ENCODE data around the gene FARS2. TPM values are rescaled to one million over a fixed set of nuclear protein-coding genes. Genes with fewer than 3 reads are reported as not detected.
A peak's percentile ranks its signal among the peaks of the same experiment; 100 is the strongest.

Gene FARS2
- total RNA-seq, 1 experiment from 2014 or later, result 15.0 TPM

DNA sequence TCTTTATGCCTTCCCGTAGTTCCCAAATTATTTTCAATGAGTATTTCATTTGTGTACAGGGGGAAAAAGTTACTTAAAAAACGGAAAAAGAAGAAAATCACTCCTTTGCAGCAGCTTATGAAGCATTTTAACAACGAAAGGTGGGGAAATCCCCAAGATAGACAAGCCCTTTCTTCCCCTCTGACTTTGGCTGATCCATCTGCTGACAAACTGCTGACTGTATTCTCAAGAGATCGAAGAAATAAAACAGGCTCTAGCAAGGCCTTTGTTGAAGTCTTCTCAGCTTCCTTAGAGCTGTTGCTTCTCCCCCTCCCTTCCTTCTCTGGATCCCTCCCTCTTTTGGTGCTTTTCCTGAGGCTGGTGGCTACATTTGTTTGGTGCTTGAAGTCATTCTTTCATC lies 420.2 kb downstream of the FARS2 start:
- peaks cover 5% of the 10 kb centered on the region for H3K9me3 Mint-ChIP-seq
- ATAC-seq, result no peak
- H3K4me1 Mint-ChIP-seq, result peaks cover 23% of the 10 kb centered on the region
- H3K36me3 Mint-ChIP-seq, result peaks cover 6% of the 10 kb centered on the region; the same call in 1 of the 2 replicates
- POLR2A ChIA-PET, result no interaction called here
- peak overlapping the region; percentile 20 for H3K27ac Mint-ChIP-seq
- no peak overlapping the region for H3K4me3 Mint-ChIP-seq
- TF ChIP-seq, protein P1, sequence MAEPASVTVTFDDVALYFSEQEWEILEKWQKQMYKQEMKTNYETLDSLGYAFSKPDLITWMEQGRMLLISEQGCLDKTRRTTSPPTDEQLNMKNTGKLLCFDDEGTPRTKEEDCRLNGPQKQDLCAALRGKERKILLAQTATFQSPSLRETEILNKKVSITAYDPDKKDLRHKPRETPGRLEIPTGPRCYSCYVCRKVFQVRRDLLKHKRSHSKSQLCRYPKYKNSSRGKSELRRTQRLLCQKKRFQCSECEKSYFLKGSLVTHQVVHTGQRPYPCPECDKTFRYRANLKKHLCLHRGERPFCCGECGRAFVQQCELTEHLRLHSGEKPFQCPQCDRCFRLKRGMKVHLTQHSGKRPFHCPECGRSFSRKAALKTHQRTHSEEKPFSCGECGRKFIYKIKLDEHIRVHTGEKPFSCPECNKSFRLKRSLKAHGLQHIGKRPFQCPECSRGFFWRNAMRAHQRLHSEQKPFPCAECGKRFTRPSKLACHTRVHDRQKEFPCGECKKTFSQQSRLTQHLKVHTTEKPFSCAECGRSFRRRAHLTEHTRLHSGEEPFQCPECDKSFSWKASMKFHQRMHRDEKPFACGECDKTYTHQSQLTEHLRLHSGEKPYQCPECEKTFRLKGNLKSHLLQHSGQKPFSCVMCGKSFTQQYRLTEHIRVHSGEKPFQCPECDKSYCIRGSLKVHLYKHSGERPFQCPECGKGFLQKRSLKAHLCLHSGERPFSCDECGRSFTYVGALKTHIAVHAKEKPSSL (CRISPR knock-in tag; conservative IDR thresholded peaks at IDR 0.05), result no peak
- TF ChIP-seq ZBTB21 (CRISPR knock-in tag; IDR thresholded peaks at IDR 0.05; ENCODE audit: borderline replicate concordance), result no peak
- no peak for TF ChIP-seq ESRRA (CRISPR knock-in tag; IDR thresholded peaks at IDR 0.05; ENCODE audit: borderline replicate concordance)
- TF ChIP-seq HMGA2 (CRISPR knock-in tag; IDR thresholded peaks at IDR 0.05), result no peak
- no peak for TF ChIP-seq ELF4 (CRISPR knock-in tag; IDR thresholded peaks at IDR 0.05; ENCODE audit: low read depth)
- no peak for TF ChIP-seq NFE2L1 (CRISPR knock-in tag; IDR thresholded peaks at IDR 0.05)
- TF ChIP-seq ZNF671 (CRISPR knock-in tag; IDR thresholded peaks at IDR 0.05), result no peak
- no peak for TF ChIP-seq NFYB (CRISPR knock-in tag; conservative IDR thresholded peaks at IDR 0.05; ENCODE audit: low read depth)
- no peak for TF ChIP-seq GRHL2 (CRISPR knock-in tag; IDR thresholded peaks at IDR 0.05; ENCODE audit: insufficient replicate concordance, severe bottlenecking)
- TF ChIP-seq ZNF423 (CRISPR knock-in tag; IDR thresholded peaks at IDR 0.05), result no peak
- CTCF ChIA-PET, result interaction anchor here (1.4 kb wide), 1 partner anchor 211 kb away, joined by 3 read pairs; no protein-coding TSS in a partner anchor
- no peaks in the 10 kb centered on the region for H3K27me3 Mint-ChIP-seq (ENCODE audit: low read depth)
- DNase-seq (ENCODE audit: low spot score), result no peak

GRCh38 chr6:5682530-5682929 lies 421.2 kb downstream of the FARS2 start:
- H3K27ac Mint-ChIP-seq, result no peak overlapping the region
- ATAC-seq, result no peak
- TF ChIP-seq, protein P2, sequence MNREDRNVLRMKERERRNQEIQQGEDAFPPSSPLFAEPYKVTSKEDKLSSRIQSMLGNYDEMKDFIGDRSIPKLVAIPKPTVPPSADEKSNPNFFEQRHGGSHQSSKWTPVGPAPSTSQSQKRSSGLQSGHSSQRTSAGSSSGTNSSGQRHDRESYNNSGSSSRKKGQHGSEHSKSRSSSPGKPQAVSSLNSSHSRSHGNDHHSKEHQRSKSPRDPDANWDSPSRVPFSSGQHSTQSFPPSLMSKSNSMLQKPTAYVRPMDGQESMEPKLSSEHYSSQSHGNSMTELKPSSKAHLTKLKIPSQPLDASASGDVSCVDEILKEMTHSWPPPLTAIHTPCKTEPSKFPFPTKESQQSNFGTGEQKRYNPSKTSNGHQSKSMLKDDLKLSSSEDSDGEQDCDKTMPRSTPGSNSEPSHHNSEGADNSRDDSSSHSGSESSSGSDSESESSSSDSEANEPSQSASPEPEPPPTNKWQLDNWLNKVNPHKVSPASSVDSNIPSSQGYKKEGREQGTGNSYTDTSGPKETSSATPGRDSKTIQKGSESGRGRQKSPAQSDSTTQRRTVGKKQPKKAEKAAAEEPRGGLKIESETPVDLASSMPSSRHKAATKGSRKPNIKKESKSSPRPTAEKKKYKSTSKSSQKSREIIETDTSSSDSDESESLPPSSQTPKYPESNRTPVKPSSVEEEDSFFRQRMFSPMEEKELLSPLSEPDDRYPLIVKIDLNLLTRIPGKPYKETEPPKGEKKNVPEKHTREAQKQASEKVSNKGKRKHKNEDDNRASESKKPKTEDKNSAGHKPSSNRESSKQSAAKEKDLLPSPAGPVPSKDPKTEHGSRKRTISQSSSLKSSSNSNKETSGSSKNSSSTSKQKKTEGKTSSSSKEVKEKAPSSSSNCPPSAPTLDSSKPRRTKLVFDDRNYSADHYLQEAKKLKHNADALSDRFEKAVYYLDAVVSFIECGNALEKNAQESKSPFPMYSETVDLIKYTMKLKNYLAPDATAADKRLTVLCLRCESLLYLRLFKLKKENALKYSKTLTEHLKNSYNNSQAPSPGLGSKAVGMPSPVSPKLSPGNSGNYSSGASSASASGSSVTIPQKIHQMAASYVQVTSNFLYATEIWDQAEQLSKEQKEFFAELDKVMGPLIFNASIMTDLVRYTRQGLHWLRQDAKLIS (CRISPR knock-in tag; IDR thresholded peaks at IDR 0.05; ENCODE audit: borderline replicate concordance), result no peak
- no peak for TF ChIP-seq TP53 (CRISPR knock-in tag; IDR thresholded peaks at IDR 0.05)
- no peak for TF ChIP-seq ZNF263 (CRISPR knock-in tag; IDR thresholded peaks at IDR 0.05; ENCODE audit: low read depth)
- TF ChIP-seq, protein P3, sequence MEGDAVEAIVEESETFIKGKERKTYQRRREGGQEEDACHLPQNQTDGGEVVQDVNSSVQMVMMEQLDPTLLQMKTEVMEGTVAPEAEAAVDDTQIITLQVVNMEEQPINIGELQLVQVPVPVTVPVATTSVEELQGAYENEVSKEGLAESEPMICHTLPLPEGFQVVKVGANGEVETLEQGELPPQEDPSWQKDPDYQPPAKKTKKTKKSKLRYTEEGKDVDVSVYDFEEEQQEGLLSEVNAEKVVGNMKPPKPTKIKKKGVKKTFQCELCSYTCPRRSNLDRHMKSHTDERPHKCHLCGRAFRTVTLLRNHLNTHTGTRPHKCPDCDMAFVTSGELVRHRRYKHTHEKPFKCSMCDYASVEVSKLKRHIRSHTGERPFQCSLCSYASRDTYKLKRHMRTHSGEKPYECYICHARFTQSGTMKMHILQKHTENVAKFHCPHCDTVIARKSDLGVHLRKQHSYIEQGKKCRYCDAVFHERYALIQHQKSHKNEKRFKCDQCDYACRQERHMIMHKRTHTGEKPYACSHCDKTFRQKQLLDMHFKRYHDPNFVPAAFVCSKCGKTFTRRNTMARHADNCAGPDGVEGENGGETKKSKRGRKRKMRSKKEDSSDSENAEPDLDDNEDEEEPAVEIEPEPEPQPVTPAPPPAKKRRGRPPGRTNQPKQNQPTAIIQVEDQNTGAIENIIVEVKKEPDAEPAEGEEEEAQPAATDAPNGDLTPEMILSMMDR (IDR thresholded peaks at IDR 0.05), result no peak
- TF ChIP-seq, protein P4, sequence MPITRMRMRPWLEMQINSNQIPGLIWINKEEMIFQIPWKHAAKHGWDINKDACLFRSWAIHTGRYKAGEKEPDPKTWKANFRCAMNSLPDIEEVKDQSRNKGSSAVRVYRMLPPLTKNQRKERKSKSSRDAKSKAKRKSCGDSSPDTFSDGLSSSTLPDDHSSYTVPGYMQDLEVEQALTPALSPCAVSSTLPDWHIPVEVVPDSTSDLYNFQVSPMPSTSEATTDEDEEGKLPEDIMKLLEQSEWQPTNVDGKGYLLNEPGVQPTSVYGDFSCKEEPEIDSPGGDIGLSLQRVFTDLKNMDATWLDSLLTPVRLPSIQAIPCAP (CRISPR knock-in tag; IDR thresholded peaks at IDR 0.05), result no peak
- TF ChIP-seq ELF4 (CRISPR knock-in tag; IDR thresholded peaks at IDR 0.05; ENCODE audit: low read depth), result no peak
- no peak for TF ChIP-seq NR3C1 (CRISPR knock-in tag; conservative IDR thresholded peaks at IDR 0.05; ENCODE audit: low read depth)
- no peak for TF ChIP-seq ZNF219 (CRISPR knock-in tag; IDR thresholded peaks at IDR 0.05; ENCODE audit: borderline replicate concordance)
- TF ChIP-seq NR2C2 (CRISPR knock-in tag; IDR thresholded peaks at IDR 0.05), result no peak
- no peak for TF ChIP-seq ZBTB21 (CRISPR knock-in tag; IDR thresholded peaks at IDR 0.05; ENCODE audit: borderline replicate concordance)
- no peak for TF ChIP-seq TEAD4 (CRISPR knock-in tag; IDR thresholded peaks at IDR 0.05)
- TF ChIP-seq, protein P5, sequence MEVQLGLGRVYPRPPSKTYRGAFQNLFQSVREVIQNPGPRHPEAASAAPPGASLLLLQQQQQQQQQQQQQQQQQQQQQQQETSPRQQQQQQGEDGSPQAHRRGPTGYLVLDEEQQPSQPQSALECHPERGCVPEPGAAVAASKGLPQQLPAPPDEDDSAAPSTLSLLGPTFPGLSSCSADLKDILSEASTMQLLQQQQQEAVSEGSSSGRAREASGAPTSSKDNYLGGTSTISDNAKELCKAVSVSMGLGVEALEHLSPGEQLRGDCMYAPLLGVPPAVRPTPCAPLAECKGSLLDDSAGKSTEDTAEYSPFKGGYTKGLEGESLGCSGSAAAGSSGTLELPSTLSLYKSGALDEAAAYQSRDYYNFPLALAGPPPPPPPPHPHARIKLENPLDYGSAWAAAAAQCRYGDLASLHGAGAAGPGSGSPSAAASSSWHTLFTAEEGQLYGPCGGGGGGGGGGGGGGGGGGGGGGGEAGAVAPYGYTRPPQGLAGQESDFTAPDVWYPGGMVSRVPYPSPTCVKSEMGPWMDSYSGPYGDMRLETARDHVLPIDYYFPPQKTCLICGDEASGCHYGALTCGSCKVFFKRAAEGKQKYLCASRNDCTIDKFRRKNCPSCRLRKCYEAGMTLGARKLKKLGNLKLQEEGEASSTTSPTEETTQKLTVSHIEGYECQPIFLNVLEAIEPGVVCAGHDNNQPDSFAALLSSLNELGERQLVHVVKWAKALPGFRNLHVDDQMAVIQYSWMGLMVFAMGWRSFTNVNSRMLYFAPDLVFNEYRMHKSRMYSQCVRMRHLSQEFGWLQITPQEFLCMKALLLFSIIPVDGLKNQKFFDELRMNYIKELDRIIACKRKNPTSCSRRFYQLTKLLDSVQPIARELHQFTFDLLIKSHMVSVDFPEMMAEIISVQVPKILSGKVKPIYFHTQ (CRISPR knock-in tag; IDR thresholded peaks at IDR 0.05), result no peak
- TF ChIP-seq MYBL2 (CRISPR knock-in tag; IDR thresholded peaks at IDR 0.05), result no peak
- TF ChIP-seq, protein P6, sequence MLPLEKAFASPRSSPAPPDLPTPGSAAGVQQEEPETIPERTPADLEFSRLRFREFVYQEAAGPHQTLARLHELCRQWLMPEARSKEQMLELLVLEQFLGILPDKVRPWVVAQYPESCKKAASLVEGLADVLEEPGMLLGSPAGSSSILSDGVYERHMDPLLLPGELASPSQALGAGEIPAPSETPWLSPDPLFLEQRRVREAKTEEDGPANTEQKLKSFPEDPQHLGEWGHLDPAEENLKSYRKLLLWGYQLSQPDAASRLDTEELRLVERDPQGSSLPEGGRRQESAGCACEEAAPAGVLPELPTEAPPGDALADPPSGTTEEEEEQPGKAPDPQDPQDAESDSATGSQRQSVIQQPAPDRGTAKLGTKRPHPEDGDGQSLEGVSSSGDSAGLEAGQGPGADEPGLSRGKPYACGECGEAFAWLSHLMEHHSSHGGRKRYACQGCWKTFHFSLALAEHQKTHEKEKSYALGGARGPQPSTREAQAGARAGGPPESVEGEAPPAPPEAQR (CRISPR knock-in tag; IDR thresholded peaks at IDR 0.05), result no peak
- TF ChIP-seq ZNF423 (CRISPR knock-in tag; IDR thresholded peaks at IDR 0.05), result no peak
- TF ChIP-seq TCF7 (CRISPR knock-in tag; IDR thresholded peaks at IDR 0.05; ENCODE audit: low read depth), result no peak
- no peak for TF ChIP-seq ESRRA (CRISPR knock-in tag; IDR thresholded peaks at IDR 0.05; ENCODE audit: borderline replicate concordance)

More at GRCh38 chr6:5682530-5682929, 421.2 kb downstream of the FARS2 start:
- Mint-ChIP-seq H3K36me3 (peaks cover 9% of the 10 kb centered on the region), H3K27me3 (ENCODE audit: low read depth) (no peaks in the 10 kb centered on the region), H3K4me1 (peaks cover 23% of the 10 kb centered on the region), H3K4me3 (no peak overlapping the region), H3K9me3 (peaks cover 9% of the 10 kb centered on the region)
- DNase-seq (ENCODE audit: low spot score), result no peak
- ChIA-PET POLR2A (no interaction called here), CTCF (interaction anchor here (1.4 kb wide), 1 partner anchor 212 kb away, joined by 3 read pairs; no protein-coding TSS in a partner anchor)

Measured in WTC11 (cell line).